Esophagus squamous epithelium (tissue), 5 donors: ENCODE results near the gene SPATA46. TPM values are rescaled to one million over a fixed set of nuclear protein-coding genes. Genes with fewer than 3 reads are reported as not detected.

Experiments used
- DNase-seq: peaks from one replicate; lab custom pipeline; 2025; lab: John Stamatoyannopoulos, UW
- H3K27ac ChIP-seq, 4 donors: fragments of 200-600 bp; sonication (generic); one replicate each; pipeline ENCODE4 v1.5.1; 2016 to 2019; ENCODE audit warnings: mild to moderate bottlenecking in 1 of 4
- H3K27me3 ChIP-seq, 4 donors: fragments of 200-600 bp; sonication (generic); 1 replicate in 3 of 4; 2 replicates in 1 of 4; pipeline versions ENCODE4 v1.5.1 to v1.6.0; 2017 to 2021; ENCODE audit warnings: antibody characterized with exemption in 1 of 4
- H3K36me3 ChIP-seq, 3 donors: fragments of 200-600 bp; sonication (generic); one replicate each; pipeline ENCODE4 v1.5.1; 2016 to 2019
- H3K4me1 ChIP-seq, 3 donors: fragments of 200-600 bp; sonication (generic); one replicate each; pipeline ENCODE4 v1.5.1; 2017 to 2019
- H3K4me3 ChIP-seq, 4 donors: fragments of 200-600 bp; sonication (generic); 1 replicate in 3 of 4; 2 replicates in 1 of 4; pipeline ENCODE4 v1.5.1; 2016 to 2019; ENCODE audit warnings: mild to moderate bottlenecking in 2 of 4, moderate library complexity in 1 of 4
- H3K9me3 ChIP-seq, 3 donors: fragments of 200-600 bp; sonication (generic); one replicate each; pipeline ENCODE4 v1.5.1; 2016 to 2019
- CTCF ChIP-seq, 6 experiments: fragments of 450-650 bp in 4 of 6; fragments of 200-600 bp in 2 of 6; sonication (generic) in 2 of 6; IDR thresholded peaks; one replicate each; pipeline ENCODE4 v1.5.1; 2016 to 2019; ENCODE audit warnings: antibody characterized with exemption in 6 of 6, mild to moderate bottlenecking in 4 of 6, moderate library complexity in 4 of 6
- POLR2A ChIP-seq, 4 donors: fragments of 450-650 bp; IDR thresholded peaks; one replicate each; pipeline ENCODE4 v1.6.1; 2017; ENCODE audit warnings: antibody characterized with exemption in 4 of 4, mild to moderate bottlenecking in 4 of 4, moderate library complexity in 3 of 4
- WGBS, 2 donors: methylation state at CpG; one replicate each; pipeline ENCODE4 v1.1.5; 2018; 5-methylcytosine and 5-hydroxymethylcytosine counted together
- intact Hi-C: fragments of 100-400 bp; cut with DNase I; formaldehyde crosslinking; loops from one replicate; pipeline ENCODE4 v1.15.0; 2022
- total RNA-seq, 4 donors: library from RNA; depleted of rRNA; stranded (reverse); fragments of >200 nt; gene quantifications; one replicate each; pipeline ENCODE4 v1.1.0, GENCODE V29; 2016
- donor health status: DM: yes; HTN: yes; CAD: no.

Gene SPATA46
- total RNA-seq, 4 donors from 2014 or later, result not detected

- Histone ChIP-seq H3K4me3 (peak overlapping the region in 1 of 4 donors; percentile 34), H3K27ac (peak overlapping the region in 2 of 4 donors; percentile 44 to 51), H3K36me3 (no peaks in the 10 kb centered on the region), H3K9me3 (no peaks in the 10 kb centered on the region), H3K4me1 (peaks cover 3 to 37% (median 9%) of the 10 kb centered on the region in 3 donors), H3K27me3 (no peaks in the 10 kb centered on the region)
- WGBS, 2 donors, result 83 to 92% methylated on average over 6 to 9 of the region's 36 CpGs
- no peak for TF ChIP-seq CTCF (IDR thresholded peaks at IDR 0.05)
- TF ChIP-seq POLR2A (IDR thresholded peaks at IDR 0.05), result no peak
- intact Hi-C loops, result no loop called here
- no peak for DNase-seq
Measured at GRCh38 chr1:162367073-162367472, 9.6 kb downstream of the SPATA46 start.

- Histone ChIP-seq H3K9me3 (no peaks in the 10 kb centered on the region), H3K4me3 (peak overlapping the region in 1 of 4 donors; percentile 34), H3K4me1 (peaks cover 3 to 33% (median 5%) of the 10 kb centered on the region in 3 donors), H3K36me3 (no peaks in the 10 kb centered on the region), H3K27ac (peak overlapping the region in 2 of 4 donors; percentile 50 to 51), H3K27me3 (no peaks in the 10 kb centered on the region)
- TF ChIP-seq CTCF (IDR thresholded peaks at IDR 0.05) (no peak), POLR2A (IDR thresholded peaks at IDR 0.05) (no peak)
- DNase-seq, result no peak
- intact Hi-C loops, result no loop called here
- 73 to 89% methylated on average over 4 of the region's 9 CpGs for WGBS, 2 donors
Measured at GRCh38 chr1:162366671-162367070, 10.0 kb downstream of the SPATA46 start.

- Histone ChIP-seq H3K27ac (peak overlapping the region in 1 of 4 donors; percentile 50), H3K27me3 (no peaks in the 10 kb centered on the region), H3K4me3 (no peak overlapping the region), H3K9me3 (no peaks in the 10 kb centered on the region), H3K36me3 (no peaks in the 10 kb centered on the region), H3K4me1 (peaks cover 3 to 31% (median 5%) of the 10 kb centered on the region in 3 donors)
- TF ChIP-seq CTCF (IDR thresholded peaks at IDR 0.05) (no peak), POLR2A (IDR thresholded peaks at IDR 0.05) (no peak)
- intact Hi-C loops, result no loop called here
- WGBS, 2 donors, result 40 to 54% methylated on average over 4 of the region's 4 CpGs
- no peak for DNase-seq
Measured at GRCh38 chr1:162366149-162366548, 10.5 kb downstream of the SPATA46 start.

- no peaks in the 10 kb centered on the region for H3K9me3 ChIP-seq
- DNase-seq, result no peak
- intact Hi-C loops, result no loop called here
- H3K27ac ChIP-seq, result peak overlapping the region in 2 of 4 donors; percentile 26 to 50
- peaks cover 3 to 31% (median 5%) of the 10 kb centered on the region in 3 donors for H3K4me1 ChIP-seq
- no peak overlapping the region for H3K4me3 ChIP-seq
- no peak for TF ChIP-seq CTCF (IDR thresholded peaks at IDR 0.05)
- TF ChIP-seq POLR2A (IDR thresholded peaks at IDR 0.05), result no peak
- WGBS, 2 donors, result 54 to 59% methylated on average over 10 of the region's 10 CpGs
- H3K27me3 ChIP-seq, result no peaks in the 10 kb centered on the region
- H3K36me3 ChIP-seq, result no peaks in the 10 kb centered on the region
Measured at GRCh38 chr1:162365284-162366020, 11.2 kb downstream of the SPATA46 start.

GRCh38 chr1:162364498-162364897 is 12.2 kb downstream of the SPATA46 start:
- Histone ChIP-seq H3K27ac (no peak overlapping the region), H3K4me1 (peaks cover 3 to 28% (median 5%) of the 10 kb centered on the region in 3 donors), H3K9me3 (no peaks in the 10 kb centered on the region), H3K36me3 (no peaks in the 10 kb centered on the region), H3K27me3 (no peaks in the 10 kb centered on the region), H3K4me3 (no peak overlapping the region)
- TF ChIP-seq POLR2A (IDR thresholded peaks at IDR 0.05) (no peak), CTCF (IDR thresholded peaks at IDR 0.05) (no peak)
- intact Hi-C loops, result no loop called here
- WGBS, 2 donors, result 92 to 100% methylated on average over 1 of the region's 1 CpG
- no peak for DNase-seq
